Measurements from ENCODE around the gene ADRB2.

DNA sequence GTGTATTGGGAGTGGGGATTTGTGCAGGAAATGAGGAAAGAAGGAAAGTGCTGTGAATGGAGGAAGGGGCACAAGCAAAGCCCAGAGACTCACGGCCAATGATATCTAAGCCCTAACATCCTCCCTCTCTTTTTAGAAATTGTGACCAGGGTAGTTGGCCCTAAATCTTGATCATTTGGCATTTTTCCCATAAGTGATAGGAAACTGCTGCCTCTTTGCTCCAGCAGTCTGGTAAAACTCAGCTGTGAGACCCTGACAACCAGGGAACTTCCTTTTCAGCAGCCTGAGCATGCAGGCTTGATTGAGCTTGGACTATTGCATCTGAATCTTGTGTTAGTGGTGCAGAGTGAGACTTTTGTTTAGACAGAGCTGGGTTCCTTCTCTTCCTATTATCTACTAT, 9.6 kb upstream of the ADRB2 start:
- TF ChIP-seq, protein P1, sequence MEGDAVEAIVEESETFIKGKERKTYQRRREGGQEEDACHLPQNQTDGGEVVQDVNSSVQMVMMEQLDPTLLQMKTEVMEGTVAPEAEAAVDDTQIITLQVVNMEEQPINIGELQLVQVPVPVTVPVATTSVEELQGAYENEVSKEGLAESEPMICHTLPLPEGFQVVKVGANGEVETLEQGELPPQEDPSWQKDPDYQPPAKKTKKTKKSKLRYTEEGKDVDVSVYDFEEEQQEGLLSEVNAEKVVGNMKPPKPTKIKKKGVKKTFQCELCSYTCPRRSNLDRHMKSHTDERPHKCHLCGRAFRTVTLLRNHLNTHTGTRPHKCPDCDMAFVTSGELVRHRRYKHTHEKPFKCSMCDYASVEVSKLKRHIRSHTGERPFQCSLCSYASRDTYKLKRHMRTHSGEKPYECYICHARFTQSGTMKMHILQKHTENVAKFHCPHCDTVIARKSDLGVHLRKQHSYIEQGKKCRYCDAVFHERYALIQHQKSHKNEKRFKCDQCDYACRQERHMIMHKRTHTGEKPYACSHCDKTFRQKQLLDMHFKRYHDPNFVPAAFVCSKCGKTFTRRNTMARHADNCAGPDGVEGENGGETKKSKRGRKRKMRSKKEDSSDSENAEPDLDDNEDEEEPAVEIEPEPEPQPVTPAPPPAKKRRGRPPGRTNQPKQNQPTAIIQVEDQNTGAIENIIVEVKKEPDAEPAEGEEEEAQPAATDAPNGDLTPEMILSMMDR (IDR thresholded peaks at IDR 0.05) = no peak
- TF ChIP-seq POLR2AphosphoS5 (IDR thresholded peaks at IDR 0.05; ENCODE audit: low read depth, low read length) (no peak), SIN3A (IDR thresholded peaks at IDR 0.05; ENCODE audit: borderline replicate concordance, insufficient read depth, low read depth, low read length) (no peak)

All from Panc1 (cell line).